ENCODE measurements around the gene IMPDH2. TPM values are rescaled to one million over a fixed set of nuclear protein-coding genes. Genes with fewer than 3 reads are reported as not detected.
A peak's percentile ranks its signal among the peaks of the same experiment; 100 is the strongest.

Gene IMPDH2
- total RNA-seq, 4 donors from 2014 or later: 205 to 275 (median 222) TPM

DNA sequence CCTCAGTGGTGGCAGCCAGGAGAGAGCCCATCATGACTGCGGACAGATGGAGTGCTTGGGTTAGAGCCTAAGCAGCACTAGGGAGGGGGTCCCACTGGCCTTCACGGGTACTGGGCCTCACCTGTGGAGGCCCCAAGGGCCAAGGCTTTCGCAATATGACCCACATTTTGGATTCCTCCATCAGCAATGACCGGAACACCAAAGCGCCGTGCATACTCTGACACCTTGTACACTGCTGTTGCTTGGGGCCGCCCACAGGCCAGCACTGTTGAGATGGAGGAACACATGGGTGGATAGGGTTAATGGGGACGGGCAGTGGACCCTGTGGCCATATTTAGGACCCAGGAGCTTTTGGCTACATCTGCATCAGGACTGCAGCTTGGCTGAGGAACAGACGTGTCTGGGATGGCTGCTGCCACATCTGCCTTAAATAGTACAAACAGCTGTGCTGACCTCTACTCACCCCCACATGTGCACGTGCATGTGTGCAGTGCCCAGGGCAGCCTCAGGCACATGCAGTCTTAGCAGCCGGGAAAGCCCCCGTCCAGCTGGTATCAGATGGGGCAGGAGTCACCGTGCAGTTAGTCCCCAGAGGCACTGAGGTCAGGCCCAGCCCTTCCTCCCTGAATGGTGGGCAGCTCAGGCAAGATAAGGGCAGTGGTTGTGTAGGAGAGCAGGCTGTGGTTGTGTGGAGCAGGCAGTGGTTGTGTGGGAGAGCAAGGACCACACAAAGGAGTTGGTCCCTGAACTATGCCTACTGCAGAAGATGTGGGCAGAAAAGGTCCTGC is 4.0 kb downstream of the IMPDH2 start:
- TF ChIP-seq, protein P1, sequence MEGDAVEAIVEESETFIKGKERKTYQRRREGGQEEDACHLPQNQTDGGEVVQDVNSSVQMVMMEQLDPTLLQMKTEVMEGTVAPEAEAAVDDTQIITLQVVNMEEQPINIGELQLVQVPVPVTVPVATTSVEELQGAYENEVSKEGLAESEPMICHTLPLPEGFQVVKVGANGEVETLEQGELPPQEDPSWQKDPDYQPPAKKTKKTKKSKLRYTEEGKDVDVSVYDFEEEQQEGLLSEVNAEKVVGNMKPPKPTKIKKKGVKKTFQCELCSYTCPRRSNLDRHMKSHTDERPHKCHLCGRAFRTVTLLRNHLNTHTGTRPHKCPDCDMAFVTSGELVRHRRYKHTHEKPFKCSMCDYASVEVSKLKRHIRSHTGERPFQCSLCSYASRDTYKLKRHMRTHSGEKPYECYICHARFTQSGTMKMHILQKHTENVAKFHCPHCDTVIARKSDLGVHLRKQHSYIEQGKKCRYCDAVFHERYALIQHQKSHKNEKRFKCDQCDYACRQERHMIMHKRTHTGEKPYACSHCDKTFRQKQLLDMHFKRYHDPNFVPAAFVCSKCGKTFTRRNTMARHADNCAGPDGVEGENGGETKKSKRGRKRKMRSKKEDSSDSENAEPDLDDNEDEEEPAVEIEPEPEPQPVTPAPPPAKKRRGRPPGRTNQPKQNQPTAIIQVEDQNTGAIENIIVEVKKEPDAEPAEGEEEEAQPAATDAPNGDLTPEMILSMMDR (IDR thresholded peaks at IDR 0.05): no peak
- TF ChIP-seq POLR2A (IDR thresholded peaks at IDR 0.05): no peak
- intact Hi-C loops (cut with DNase I; ENCODE audit: low total_unique reads): no loop called here
- H3K4me3 ChIP-seq (ENCODE audit: low read depth, poor library complexity, severe bottlenecking): no peak overlapping the region
- no peak for DNase-seq (ENCODE audit: low spot score in 2 of 2)
- WGBS, 2 donors: 56 to 71% methylated on average over 8 to 13 of the region's 13 CpGs

- WGBS, 2 donors: 75 to 83% methylated on average over 5 of the region's 5 CpGs
- intact Hi-C loops (cut with DNase I; ENCODE audit: low total_unique reads): no loop called here
- no peak overlapping the region for H3K4me3 ChIP-seq (ENCODE audit: low read depth, poor library complexity, severe bottlenecking)
- DNase-seq (ENCODE audit: low spot score in 2 of 2): no peak
- TF ChIP-seq POLR2A (IDR thresholded peaks at IDR 0.05): no peak
- TF ChIP-seq, protein P1 (IDR thresholded peaks at IDR 0.05): no peak
Measured at GRCh38 chr3:49024449-49024848, 4.7 kb downstream of the IMPDH2 start.

- 90 to 92% methylated on average over 4 of the region's 4 CpGs for WGBS, 2 donors
- intact Hi-C loops (cut with DNase I; ENCODE audit: low total_unique reads): no loop called here
- TF ChIP-seq, protein P1 (IDR thresholded peaks at IDR 0.05): no peak
- no peak for TF ChIP-seq POLR2A (IDR thresholded peaks at IDR 0.05)
- no peak for DNase-seq (ENCODE audit: low spot score in 2 of 2)
- no peak overlapping the region for H3K4me3 ChIP-seq (ENCODE audit: low read depth, poor library complexity, severe bottlenecking)
Measured at GRCh38 chr3:49023775-49024174, 5.4 kb downstream of the IMPDH2 start.

GRCh38 chr3:49022688-49023171 is 6.5 kb downstream of the IMPDH2 start:
- intact Hi-C loops (cut with DNase I; ENCODE audit: low total_unique reads): no loop called here
- TF ChIP-seq POLR2A (IDR thresholded peaks at IDR 0.05): no peak
- TF ChIP-seq, protein P1 (IDR thresholded peaks at IDR 0.05): no peak
- peak in 1 of 2 donors; percentile 83 for DNase-seq (ENCODE audit: low spot score in 2 of 2)
- H3K4me3 ChIP-seq (ENCODE audit: low read depth, poor library complexity, severe bottlenecking): peak overlapping the region; percentile 87
- 18 to 21% methylated on average over 9 to 12 of the region's 12 CpGs for WGBS, 2 donors

GRCh38 chr3:49021813-49022687 is 7.1 kb downstream of the IMPDH2 start, which contains the start of gene NDUFAF3:
Gene NDUFAF3 (plus strand): TSS chr3:49022121. CDS start chr3:49022145, 24 bp downstream.
- WGBS, 2 donors: 0 to 1% methylated on average over 3 to 32 of the region's 83 CpGs
- TF ChIP-seq POLR2A (IDR thresholded peaks at IDR 0.05): peak in 1 of 2 donors; percentile 81
- TF ChIP-seq, protein P1 (IDR thresholded peaks at IDR 0.05): peak in 1 of 3 donors; percentile 87
- peak within 1 kb of the TSS; percentile 87 for H3K4me3 ChIP-seq (ENCODE audit: low read depth, poor library complexity, severe bottlenecking)
- intact Hi-C loops (cut with DNase I; ENCODE audit: low total_unique reads): no loop called here
- DNase-seq (ENCODE audit: low spot score in 2 of 2): peak; percentile 89 to 98

All from lower leg skin (tissue), 4 donors.